Uterus (tissue), 2 donors: ENCODE measurements around the gene LPCAT1.

ENCODE experiments used
- CTCF ChIP-seq, 4 experiments: fragments of 200-600 bp in 2 of 4; fragments of 450-650 bp in 2 of 4; sonication (generic) in 2 of 4; IDR thresholded peaks; one replicate each; pipeline ENCODE4 v1.5.1; 2016 to 2019; ENCODE audit warnings: antibody characterized with exemption in 4 of 4, mild to moderate bottlenecking in 2 of 4, moderate library complexity in 1 of 4
- POLR2A ChIP-seq, 2 donors: fragments of 450-650 bp; IDR thresholded peaks; one replicate each; pipeline ENCODE4 v1.6.1; 2016; ENCODE audit warnings: antibody characterized with exemption in 2 of 2, mild to moderate bottlenecking in 1 of 2, moderate library complexity in 1 of 2

GRCh38 chr5:1532384-1532783 is 8.6 kb upstream of the LPCAT1 start:
- TF ChIP-seq CTCF (IDR thresholded peaks at IDR 0.05) (no peak), POLR2A (IDR thresholded peaks at IDR 0.05) (no peak)
